Spleen (tissue), 11 donors: ENCODE data around the gene SH2D3C. TPM values are rescaled to one million over a fixed set of nuclear protein-coding genes. Genes with fewer than 3 reads are reported as not detected.
A peak's percentile ranks its signal among the peaks of the same experiment; 100 is the strongest.

Experiments
- DNase-seq: peaks from one replicate; pipeline ENCODE4 v3.0.0-alpha.2; 2020
- H3K27ac ChIP-seq, 8 donors: fragments of 200-600 bp; sonication (generic) in 7 of 8; 1 replicate in 4 of 8; 2 replicates in 4 of 8; pipeline versions ENCODE4 v1.5.0 to v1.8.0; 2016 to 2021; ENCODE audit warnings: inconsistent platforms in 4 of 8, mild to moderate bottlenecking in 4 of 8, moderate library complexity in 1 of 8
- H3K27me3 ChIP-seq, 7 donors: fragments of 200-600 bp; sonication (generic) in 6 of 7; replicated peaks in 1 of 7; 1 replicate in 4 of 7; 2 replicates in 3 of 7; pipeline versions ENCODE4 v1.5.0 to v1.8.0; 2016 to 2021; ENCODE audit warnings: inconsistent platforms in 3 of 7, mild to moderate bottlenecking in 1 of 7
- H3K36me3 ChIP-seq, 6 donors: fragments of 200-600 bp; sonication (generic) in 5 of 6; 1 replicate in 4 of 6; 2 replicates in 2 of 6; pipeline versions ENCODE4 v1.5.0 to v1.8.0; 2016 to 2021; ENCODE audit warnings: inconsistent platforms in 2 of 6
- H3K4me1 ChIP-seq, 6 donors: fragments of 200-600 bp; sonication (generic) in 5 of 6; 1 replicate in 3 of 6; 2 replicates in 3 of 6; pipeline versions ENCODE4 v1.5.0 to v1.8.0; 2016 to 2021; ENCODE audit warnings: inconsistent platforms in 3 of 6
- H3K4me3 ChIP-seq, 8 donors: fragments of 200-600 bp; sonication (generic) in 7 of 8; 1 replicate in 4 of 8; 2 replicates in 4 of 8; pipeline versions ENCODE4 v1.5.0 to v1.8.0; 2016 to 2021; ENCODE audit warnings: inconsistent platforms in 4 of 8, mild to moderate bottlenecking in 4 of 8, moderate library complexity in 2 of 8
- H3K9me3 ChIP-seq, 8 donors: fragments of 200-600 bp; sonication (generic) in 7 of 8; 1 replicate in 4 of 8; 2 replicates in 4 of 8; pipeline versions ENCODE4 v1.5.0 to v1.8.0; 2016 to 2021; ENCODE audit warnings: inconsistent platforms in 4 of 8
- POLR2A ChIP-seq, 3 donors: fragments of 450-650 bp; IDR thresholded peaks; one replicate each; pipeline ENCODE4 v1.5.1; 2017; ENCODE audit warnings: antibody characterized with exemption in 3 of 3, mild to moderate bottlenecking in 1 of 3
- POLR2AphosphoS5 ChIP-seq, 3 donors: sonication (generic); formaldehyde crosslinking; IDR thresholded peaks; one replicate each; pipeline ENCODE4 v1.5.1; 2017; ENCODE audit warnings: antibody characterized with exemption in 3 of 3
- WGBS, 5 donors: extraction: QIAGEN DNeasy Blood & Tissue Kit in 3 of 5; methylation state at CpG; one replicate each; pipeline versions ENCODE4 v1.1.5 to v1.1.7; 2013 to 2018; 5-methylcytosine and 5-hydroxymethylcytosine counted together
- intact Hi-C: fragments of 100-400 bp; cut with DNase I; formaldehyde crosslinking; loops from one replicate; pipeline ENCODE4 v1.15.0; 2023; ENCODE audit warnings: low total_unique reads
- polyA plus RNA-seq, 3 donors: library from polyadenylated mRNA; stranded (reverse); fragments of 200-250 nt; gene quantifications; one replicate each; pipeline ENCODE4 v1.2.1, GENCODE V29; 2013
- total RNA-seq, 7 donors: library from RNA; depleted of rRNA in 3 of 7; stranded (reverse); fragments of >200 nt in 3 of 7; fragmentation: NEBNext Ultra II Directional in 4 of 7; extraction: Animal tissue kit (Norgen Biotek cat#: 25700) in 4 of 7; gene quantifications; one replicate each; pipeline versions ENCODE4 v1.1.0 to v1.2.1, GENCODE V29; 2016 to 2021
- TF ChIP-seq, protein P1 (sequence below), 11 experiments: fragments of 200-600 bp in 7 of 11; fragments of 450-650 bp in 4 of 11; sonication (generic) in 4 of 11; IDR thresholded peaks in 8 of 11; conservative IDR thresholded peaks in 3 of 11; 1 replicate in 7 of 11; 2 replicates in 4 of 11; pipeline versions ENCODE4 v1.4.0 to v1.8.0; 2016 to 2021; ENCODE audit warnings: antibody characterized with exemption in 11 of 11, inconsistent platforms in 4 of 11, mild to moderate bottlenecking in 1 of 11
- donor health status: healthy with polysubstance abuse.
- donor health status: DM: no; HTN: no; CAD: no; lungs with moderate emphysema.
- donor health status: DM: no; HTN: no; CAD: no.
- donor health status: Bipolar disorder and iron deficiency.
- donor health status: healthy.
- donor health status: DM: no; HTN: no; CAD: no.
- donor health status: DM: yes; HTN: yes; CAD: no.

The SH2D3C gene
- total and polyA plus RNA-seq, 10 donors, result 27.0 to 85.4 (median 50.9) TPM

DNA sequence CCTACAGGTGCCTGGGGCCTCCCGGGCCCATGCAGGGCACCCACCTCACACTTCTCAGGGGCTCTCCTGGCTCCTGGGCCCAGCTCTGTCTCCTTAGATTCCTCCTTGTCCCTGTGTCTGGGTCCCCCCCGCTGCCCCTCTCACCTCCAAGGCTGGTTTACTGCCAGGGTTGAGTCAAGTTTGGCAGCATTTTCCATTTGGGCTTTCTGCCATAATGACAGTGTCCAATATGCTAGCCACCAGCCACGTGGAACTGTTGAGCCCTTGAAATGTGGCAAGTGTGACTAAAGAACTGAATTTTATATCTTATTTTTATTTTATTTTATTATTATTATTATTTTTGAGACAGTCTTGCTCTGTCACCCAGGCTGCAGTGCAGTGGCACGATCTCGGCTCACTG lies 60.7 kb downstream of the SH2D3C start:
- H3K27me3 ChIP-seq, result no peaks in the 10 kb centered on the region
- no peak overlapping the region for H3K4me3 ChIP-seq
- TF ChIP-seq POLR2AphosphoS5 (IDR thresholded peaks at IDR 0.05) (no peak), POLR2A (IDR thresholded peaks at IDR 0.05) (no peak)
- TF ChIP-seq, protein P1, sequence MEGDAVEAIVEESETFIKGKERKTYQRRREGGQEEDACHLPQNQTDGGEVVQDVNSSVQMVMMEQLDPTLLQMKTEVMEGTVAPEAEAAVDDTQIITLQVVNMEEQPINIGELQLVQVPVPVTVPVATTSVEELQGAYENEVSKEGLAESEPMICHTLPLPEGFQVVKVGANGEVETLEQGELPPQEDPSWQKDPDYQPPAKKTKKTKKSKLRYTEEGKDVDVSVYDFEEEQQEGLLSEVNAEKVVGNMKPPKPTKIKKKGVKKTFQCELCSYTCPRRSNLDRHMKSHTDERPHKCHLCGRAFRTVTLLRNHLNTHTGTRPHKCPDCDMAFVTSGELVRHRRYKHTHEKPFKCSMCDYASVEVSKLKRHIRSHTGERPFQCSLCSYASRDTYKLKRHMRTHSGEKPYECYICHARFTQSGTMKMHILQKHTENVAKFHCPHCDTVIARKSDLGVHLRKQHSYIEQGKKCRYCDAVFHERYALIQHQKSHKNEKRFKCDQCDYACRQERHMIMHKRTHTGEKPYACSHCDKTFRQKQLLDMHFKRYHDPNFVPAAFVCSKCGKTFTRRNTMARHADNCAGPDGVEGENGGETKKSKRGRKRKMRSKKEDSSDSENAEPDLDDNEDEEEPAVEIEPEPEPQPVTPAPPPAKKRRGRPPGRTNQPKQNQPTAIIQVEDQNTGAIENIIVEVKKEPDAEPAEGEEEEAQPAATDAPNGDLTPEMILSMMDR (IDR thresholded peaks at IDR 0.05 in 8 of 11, conservative IDR thresholded peaks at IDR 0.05 in 3 of 11), result no peak
- intact Hi-C loops, result no loop called here
- WGBS, 5 donors, result 89 to 94% (median 92%) methylated on average over 5 of the region's 5 CpGs
- peaks cover 0 to under 1% (median 0%) of the 10 kb centered on the region in 6 donors for H3K36me3 ChIP-seq
- H3K4me1 ChIP-seq, result peaks cover 11 to 45% (median 22%) of the 10 kb centered on the region in 6 donors
- H3K27ac ChIP-seq, result no peak overlapping the region
- no peaks in the 10 kb centered on the region for H3K9me3 ChIP-seq
- DNase-seq, result no peak

DNA sequence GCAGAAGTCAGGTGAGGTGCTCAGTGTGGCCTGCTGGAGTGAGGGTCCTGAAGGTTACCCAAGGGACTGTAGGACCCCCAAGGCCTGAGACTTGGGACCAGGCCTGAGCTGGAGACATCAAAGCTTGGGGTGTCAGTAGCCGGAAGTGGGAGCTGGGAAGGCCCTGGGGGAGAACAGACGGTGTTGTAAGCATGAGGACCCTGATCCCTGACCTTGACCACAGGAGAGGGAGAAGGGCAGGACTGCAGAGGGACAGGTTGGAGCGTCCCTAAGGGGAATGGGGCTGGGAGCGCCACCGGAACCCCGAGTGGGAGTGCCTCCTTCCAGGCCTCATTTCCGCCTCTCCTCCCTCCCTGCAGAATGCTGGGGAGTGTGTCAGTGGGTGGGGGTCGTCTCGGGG lies 62.1 kb downstream of the SH2D3C start:
- intact Hi-C loops, result no loop called here
- WGBS, 5 donors, result 70 to 87% (median 77%) methylated on average over 9 of the region's 9 CpGs

DNA sequence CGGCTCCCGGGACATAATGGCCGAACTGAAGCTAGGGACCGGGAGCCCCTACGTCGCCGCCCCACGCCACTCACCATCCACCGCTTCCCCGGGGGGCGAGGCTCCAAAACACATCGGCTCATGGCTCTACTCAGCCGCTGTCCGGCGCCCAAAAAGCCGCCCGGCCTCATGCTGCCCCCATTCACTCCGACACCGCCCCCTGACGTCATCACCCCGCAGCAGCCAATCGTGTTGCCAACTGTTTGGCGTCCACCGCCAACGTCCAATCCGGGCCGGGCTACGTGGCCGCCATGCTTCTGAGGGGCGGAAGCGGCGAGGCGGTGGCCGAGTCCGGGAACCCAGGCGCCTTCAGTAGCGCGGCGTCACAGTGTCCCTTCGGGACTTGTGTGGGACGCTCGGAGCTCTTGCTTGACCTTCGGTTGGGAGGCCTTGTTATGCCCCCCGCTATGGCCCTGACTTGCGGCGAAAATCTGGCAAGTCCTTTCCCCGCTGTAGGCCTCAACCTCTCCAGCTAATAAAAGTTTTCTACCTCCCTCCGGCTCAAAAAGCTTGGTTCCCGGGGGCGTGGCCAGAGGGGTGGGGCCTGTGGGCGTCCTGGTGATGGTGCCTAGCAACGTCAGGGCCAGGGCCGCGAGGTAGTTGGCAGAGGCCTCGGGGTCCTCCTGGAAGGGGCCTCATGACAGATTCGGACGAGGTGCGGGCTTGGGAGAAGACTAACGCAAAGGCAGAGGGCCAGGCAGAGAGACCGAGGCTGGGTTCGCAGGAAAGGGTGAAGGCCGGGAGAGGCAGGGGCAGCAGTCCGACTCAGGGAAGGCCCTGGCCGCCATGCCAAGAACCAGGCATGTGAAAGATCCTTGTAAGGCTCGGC lies 62.8 kb downstream of the SH2D3C start, which contains the start of the genes PTRH1 and TTC16:
PTRH1 (minus strand) TSS at position 194 of the 868 bp plus-strand sequence; CDS start at position 170, 24 bp downstream.
TTC16 (plus strand) TSS at position 610 of the 868 bp plus-strand sequence; CDS start at position 677, 67 bp downstream.
- TF ChIP-seq POLR2AphosphoS5 (IDR thresholded peaks at IDR 0.05) (peak; percentile 84 to 93 (median 88)), POLR2A (IDR thresholded peaks at IDR 0.05) (no peak)
- TF ChIP-seq, protein P1 (IDR thresholded peaks at IDR 0.05 in 8 of 11, conservative IDR thresholded peaks at IDR 0.05 in 3 of 11), result peak in 3 of 11 experiments; percentile 15 to 37 (median 24)
- Histone ChIP-seq H3K4me3 (peak within 1 kb of the TSS; percentile 57 to 94 (median 76)), H3K36me3 (peaks cover 0 to 12% (median 0%) of the 10 kb centered on the region in 6 donors), H3K4me1 (peaks cover 11 to 62% (median 31%) of the 10 kb centered on the region in 6 donors), H3K9me3 (no peaks in the 10 kb centered on the region), H3K27ac (peak within 1 kb of the TSS; percentile 61 to 91 (median 86)), H3K27me3 (no peaks in the 10 kb centered on the region)
- peak; percentile 99 for DNase-seq
- WGBS, 5 donors, result 6 to 7% (median 6%) methylated on average over 51 to 65 of the region's 65 CpGs
- intact Hi-C loops, result no loop called here

More for the DNA sequence above, 62.1 kb downstream of the SH2D3C start:
- Histone ChIP-seq H3K4me1 (peaks cover 11 to 55% (median 24%) of the 10 kb centered on the region in 6 donors), H3K4me3 (peak overlapping the region in 3 of 8 donors; percentile 73 to 94 (median 91)), H3K9me3 (no peaks in the 10 kb centered on the region), H3K27ac (peak overlapping the region in 5 of 8 donors; percentile 82 to 91 (median 90)), H3K27me3 (no peaks in the 10 kb centered on the region), H3K36me3 (peaks cover 0 to 12% (median 0%) of the 10 kb centered on the region in 6 donors)
- no peak for DNase-seq
- TF ChIP-seq POLR2A (IDR thresholded peaks at IDR 0.05), result no peak
- TF ChIP-seq, protein P1 (IDR thresholded peaks at IDR 0.05 in 8 of 11, conservative IDR thresholded peaks at IDR 0.05 in 3 of 11), result no peak
- TF ChIP-seq POLR2AphosphoS5 (IDR thresholded peaks at IDR 0.05), result no peak
